Caco-2 (cell line): ENCODE data around the gene GABPB1. TPM values are rescaled to one million over a fixed set of nuclear protein-coding genes. Genes with fewer than 3 reads are reported as not detected.
A peak's percentile ranks its signal among the peaks of the same experiment; 100 is the strongest.

Experiments
- BruUV-seq: library from RNA; stranded (reverse); fragments of 400-500 nt; replicated peaks from 2 replicates; lab custom pipeline; 2021; lab: Mats Ljungman, UMichigan
- CTCF ChIA-PET: fragments of 300-600 bp; sonication (Branson Sonifier 250); formaldehyde crosslinking; loops from one replicate; lab custom pipeline; 2022; ENCODE audit warnings: antibody characterized with exemption; lab: Charles Lee
- POLR2A ChIA-PET: fragments of 300-600 bp; sonication (Branson Sonifier 250); formaldehyde crosslinking; loops from one replicate; lab custom pipeline; 2022; ENCODE audit warnings: antibody characterized with exemption; lab: Charles Lee
- DNase-seq, 2 experiments: peaks; one replicate each; pipeline versions ENCODE4 v3.0.0 to v3.0.0-alpha.2; 2020 to 2022
- H3K27me3 ChIP-seq: replicated peaks from 2 replicates; pipeline ENCODE4 v1.6.0; 2011; ENCODE audit warnings: low read length; ENCODE audit not compliant: control insufficient read depth, insufficient read depth
- H3K36me3 ChIP-seq: 2 replicates; pipeline ENCODE4 v1.5.1; 2011; ENCODE audit warnings: low read length; ENCODE audit not compliant: control insufficient read depth, insufficient read depth
- H3K4me1 ChIP-seq: fragments of 250-450 bp; sonication (Bioruptor Pico); 2 replicates; pipeline ENCODE4 v1.5.1; 2020; ENCODE audit warnings: mild to moderate bottlenecking
- H3K4me3 ChIP-seq: 2 replicates; pipeline ENCODE4 v1.5.1; 2011; ENCODE audit warnings: low read depth, mild to moderate bottlenecking, control low read depth, low read length
- H3K9me3 ChIP-seq: fragments of 250-450 bp; sonication (Bioruptor Pico); 2 replicates; pipeline ENCODE4 v1.5.1; 2020; ENCODE audit warnings: mild to moderate bottlenecking, moderate library complexity
- H3K27ac Mint-ChIP-seq: one replicate; pipeline ENCODE4 v1.8.0; 2022; ENCODE audit warnings: mixed read lengths; ENCODE audit not compliant: unreplicated experiment
- H3K27me3 Mint-ChIP-seq: one replicate; pipeline ENCODE4 v1.8.0; 2022; ENCODE audit warnings: mixed read lengths; ENCODE audit not compliant: insufficient read depth, unreplicated experiment
- H3K36me3 Mint-ChIP-seq: one replicate; pipeline ENCODE4 v1.8.0; 2022; ENCODE audit warnings: mild to moderate bottlenecking, mixed read lengths; ENCODE audit not compliant: insufficient read depth, unreplicated experiment
- H3K4me1 Mint-ChIP-seq: one replicate; pipeline ENCODE4 v1.8.0; 2022; ENCODE audit warnings: low read depth, mixed read lengths; ENCODE audit not compliant: unreplicated experiment
- H3K4me3 Mint-ChIP-seq: one replicate; pipeline ENCODE4 v1.8.0; 2022; ENCODE audit warnings: mild to moderate bottlenecking, moderate library complexity, mixed read lengths; ENCODE audit not compliant: unreplicated experiment
- H3K9me3 Mint-ChIP-seq: one replicate; pipeline ENCODE4 v1.8.0; 2022; ENCODE audit warnings: mixed read lengths; ENCODE audit not compliant: unreplicated experiment
- CTCF ChIP-seq, 2 experiments: fragments of 200-600 bp in 1 of 2; IDR thresholded peaks; 1 replicate in 1 of 2; 2 replicates in 1 of 2; pipeline versions ENCODE4 v1.5.1 to v1.8.0; 2011 to 2022; ENCODE audit warnings: antibody characterized with exemption in 1 of 2, control low read depth in 1 of 2, inconsistent platforms in 1 of 2, low read depth in 1 of 2, low read length in 1 of 2, mild to moderate bottlenecking in 1 of 2, moderate library complexity in 1 of 2; ENCODE audit not compliant: insufficient read depth in 1 of 2, severe bottlenecking in 1 of 2, unreplicated experiment in 1 of 2
- intact Hi-C: fragments of 100-400 bp; cut with micrococcal nuclease; formaldehyde crosslinking; loops from one replicate; pipeline ENCODE4 v1.10.0; 2022; ENCODE audit not compliant: unreplicated experiment
- total RNA-seq: library from RNA; stranded (reverse); gene quantifications from 2 replicates; pipeline ENCODE4 v1.2.3, GENCODE V29; 2022

GABPB1 gene
- total RNA-seq, 1 experiment from 2014 or later = 44.7 TPM

GRCh38 chr15:50345298-50345697, 9.7 kb downstream of the GABPB1 start:
- Histone ChIP-seq H3K27me3 (no peaks in the 10 kb centered on the region), H3K36me3 (no peaks in the 10 kb centered on the region), H3K4me1 (peaks cover 20% of the 10 kb centered on the region), H3K9me3 (no peaks in the 10 kb centered on the region), H3K4me3 (no peak overlapping the region)
- TF ChIP-seq CTCF (IDR thresholded peaks at IDR 0.05; ENCODE audit: insufficient read depth in 1 of 2, low read depth in 1 of 2, low read length in 1 of 2, severe bottlenecking in 1 of 2, unreplicated experiment in 1 of 2) = no peak
- peak overlapping the region; percentile 68 for H3K27ac Mint-ChIP-seq
- no peak for DNase-seq
- H3K4me3 Mint-ChIP-seq = no peak overlapping the region
- H3K4me1 Mint-ChIP-seq = peaks cover 22% of the 10 kb centered on the region
- H3K9me3 Mint-ChIP-seq = no peaks in the 10 kb centered on the region
- H3K27me3 Mint-ChIP-seq = no peaks in the 10 kb centered on the region
- intact Hi-C loops = no loop called here
- H3K36me3 Mint-ChIP-seq = peaks cover 9% of the 10 kb centered on the region
- ChIA-PET POLR2A (interaction anchor here (0.5 to 0.8 kb wide), 2 partner anchors 9 kb away, joined by 3 to 6 read pairs; no protein-coding TSS in a partner anchor), CTCF (no interaction called here)
- BruUV-seq = no TSS peak

DNA sequence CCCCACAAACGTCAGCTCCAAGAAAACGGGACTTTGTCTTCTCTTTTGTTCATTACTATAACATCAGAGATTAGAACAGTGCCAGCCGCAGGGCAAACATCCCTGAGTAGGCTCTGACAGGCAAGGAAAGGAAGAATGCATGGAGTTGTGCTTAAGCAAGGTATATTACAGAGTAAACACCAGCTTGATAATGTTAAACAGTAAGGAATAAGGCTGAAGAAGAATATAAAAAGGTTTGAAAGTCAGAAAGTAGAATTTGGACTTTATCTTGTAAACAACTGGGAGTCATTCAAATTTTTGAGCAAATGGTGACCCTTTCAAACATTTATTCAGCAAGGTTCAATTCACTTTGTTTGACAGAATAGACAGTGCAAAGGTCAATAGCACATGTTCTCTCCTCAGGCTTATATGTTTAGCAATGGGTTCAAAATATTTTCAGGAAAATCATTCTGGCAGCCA, 11.0 kb downstream of the GABPB1 start:
- Mint-ChIP-seq H3K27me3 (no peaks in the 10 kb centered on the region), H3K4me3 (peak overlapping the region; percentile 36), H3K36me3 (peaks cover 9% of the 10 kb centered on the region), H3K27ac (peak overlapping the region; percentile 71), H3K9me3 (no peaks in the 10 kb centered on the region), H3K4me1 (peaks cover 22% of the 10 kb centered on the region)
- intact Hi-C loops = no loop called here
- TF ChIP-seq CTCF (IDR thresholded peaks at IDR 0.05; ENCODE audit: insufficient read depth in 1 of 2, low read depth in 1 of 2, low read length in 1 of 2, severe bottlenecking in 1 of 2, unreplicated experiment in 1 of 2) = no peak
- Histone ChIP-seq H3K4me1 (peaks cover 20% of the 10 kb centered on the region), H3K27me3 (no peaks in the 10 kb centered on the region), H3K4me3 (no peak overlapping the region), H3K9me3 (no peaks in the 10 kb centered on the region), H3K36me3 (no peaks in the 10 kb centered on the region)
- DNase-seq = peak; percentile 68
- BruUV-seq = no TSS peak
- CTCF ChIA-PET = no interaction called here
- POLR2A ChIA-PET = interaction anchor here (0.9 to 1.9 kb wide), 3 partner anchors 10 to 80 kb away, joined by 3 to 8 read pairs (median 6); partner anchors contain the start of genes GABPB1 and USP8

DNA sequence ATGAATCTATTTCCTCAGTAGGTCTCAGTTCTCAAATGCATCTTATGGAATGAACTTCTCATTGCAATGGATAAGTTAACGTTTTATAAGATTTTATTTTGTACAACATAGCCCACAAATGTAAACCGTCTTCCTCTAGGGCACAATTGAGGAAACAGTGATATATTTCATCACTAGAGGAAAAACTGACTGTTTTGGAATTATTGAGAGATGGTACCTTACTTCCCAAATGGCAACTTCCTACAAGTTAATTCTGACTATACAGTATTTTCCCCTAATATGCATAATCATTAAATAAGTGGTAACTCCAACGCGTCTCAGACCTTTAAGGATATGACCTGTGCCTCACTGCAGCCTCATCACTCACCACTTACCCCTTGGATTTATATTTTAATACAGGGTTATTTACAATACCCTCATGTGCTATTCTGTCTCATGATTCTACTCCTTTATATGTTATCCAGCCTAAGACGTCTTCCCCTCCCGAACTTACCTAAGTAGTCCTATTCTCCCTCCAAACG, 13.3 kb downstream of the GABPB1 start:
- Mint-ChIP-seq H3K27ac (no peak overlapping the region), H3K36me3 (peaks cover 9% of the 10 kb centered on the region), H3K27me3 (no peaks in the 10 kb centered on the region), H3K4me3 (no peak overlapping the region), H3K4me1 (peaks cover 22% of the 10 kb centered on the region), H3K9me3 (no peaks in the 10 kb centered on the region)
- Histone ChIP-seq H3K27me3 (no peaks in the 10 kb centered on the region), H3K9me3 (no peaks in the 10 kb centered on the region), H3K4me1 (peaks cover 20% of the 10 kb centered on the region), H3K4me3 (no peak overlapping the region), H3K36me3 (peaks cover 2% of the 10 kb centered on the region; the same call in 1 of the 2 replicates)
- no peak for TF ChIP-seq CTCF (IDR thresholded peaks at IDR 0.05; ENCODE audit: insufficient read depth in 1 of 2, low read depth in 1 of 2, low read length in 1 of 2, severe bottlenecking in 1 of 2, unreplicated experiment in 1 of 2)
- ChIA-PET POLR2A (no interaction called here), CTCF (no interaction called here)
- DNase-seq = no peak
- no TSS peak for BruUV-seq
- intact Hi-C loops = no loop called here
